HepG2 (cell line): ENCODE results near the gene MED4. TPM values are rescaled to one million over a fixed set of nuclear protein-coding genes. Genes with fewer than 3 reads are reported as not detected.

Experiments used
- DR1 ChIP-seq: sonication (generic); formaldehyde crosslinking; IDR thresholded peaks from 2 replicates; pipeline ENCODE4 v1.8.0; 2021; ENCODE audit warnings: mild to moderate bottlenecking, missing genetic modification reagents, inconsistent platforms
- ELF1 ChIP-seq: sonication (generic); formaldehyde crosslinking; IDR thresholded peaks from 2 replicates; pipeline ENCODE4 v1.4.0; 2020; ENCODE audit warnings: missing genetic modification reagents
- GZF1 ChIP-seq: sonication (generic); formaldehyde crosslinking; IDR thresholded peaks from 2 replicates; pipeline ENCODE4 v1.5.1; 2020; ENCODE audit warnings: mild to moderate bottlenecking, missing genetic modification reagents
- HNF4A ChIP-seq: sonication (generic); formaldehyde crosslinking; IDR thresholded peaks from 2 replicates; pipeline ENCODE4 v1.4.0; 2020; ENCODE audit warnings: missing genetic modification reagents
- IKZF4 ChIP-seq: sonication (generic); formaldehyde crosslinking; IDR thresholded peaks from 2 replicates; pipeline ENCODE4 v1.5.1; 2020; ENCODE audit warnings: borderline replicate concordance, mild to moderate bottlenecking, low read depth, missing genetic modification reagents; ENCODE audit errors: not compliant biosample characterization
- IRF2 ChIP-seq: IDR thresholded peaks from 2 replicates; pipeline ENCODE4 v1.6.1; 2018; ENCODE audit warnings: missing genetic modification reagents, missing compliant biosample characterization
- SNRNP70 ChIP-seq: fragments of 200-400 bp; formaldehyde crosslinking; IDR thresholded peaks from 2 replicates; pipeline ENCODE4 v1.6.1; 2017; ENCODE audit warnings: mild to moderate bottlenecking, low read depth, low read length, moderate library complexity
- TBP ChIP-seq: sonication (generic); formaldehyde crosslinking; IDR thresholded peaks from 2 replicates; pipeline ENCODE4 v1.5.0; 2020; ENCODE audit warnings: missing genetic modification reagents
- THAP11 ChIP-seq: IDR thresholded peaks from 2 replicates; pipeline ENCODE4 v1.6.1; 2016; ENCODE audit warnings: missing biosample characterization, missing genetic modification reagents
- U2AF2 ChIP-seq: fragments of 200-400 bp; formaldehyde crosslinking; IDR thresholded peaks from 2 replicates; pipeline ENCODE4 v1.6.1; 2017; ENCODE audit warnings: low read depth, mild to moderate bottlenecking, low read length
- ZFP37 ChIP-seq: sonication (generic); formaldehyde crosslinking; IDR thresholded peaks from 2 replicates; pipeline ENCODE4 v1.4.0; 2020; ENCODE audit warnings: missing genetic modification reagents, borderline replicate concordance
- ZNF20 ChIP-seq: sonication (generic); formaldehyde crosslinking; IDR thresholded peaks from 2 replicates; pipeline ENCODE4 v1.4.0; 2020; ENCODE audit warnings: mild to moderate bottlenecking, moderate library complexity, missing genetic modification reagents
- ZNF292 ChIP-seq: sonication (generic); formaldehyde crosslinking; IDR thresholded peaks from 2 replicates; pipeline ENCODE4 v1.8.1; 2022; ENCODE audit warnings: mild to moderate bottlenecking, low read depth, missing genetic modification reagents, borderline replicate concordance
- ZNF354B ChIP-seq: sonication (generic); formaldehyde crosslinking; IDR thresholded peaks from 2 replicates; pipeline ENCODE4 v1.8.0; 2022; ENCODE audit warnings: mild to moderate bottlenecking, missing genetic modification reagents
- ZNF569 ChIP-seq: sonication (generic); formaldehyde crosslinking; IDR thresholded peaks from 2 replicates; pipeline ENCODE4 v1.5.0; 2020; ENCODE audit warnings: mild to moderate bottlenecking, missing genetic modification reagents, moderate library complexity, borderline replicate concordance
- ZNF652 ChIP-seq: IDR thresholded peaks from 2 replicates; pipeline ENCODE4 v1.6.1; 2016; ENCODE audit warnings: low read depth, borderline replicate concordance
- ZNF883 ChIP-seq: sonication (generic); formaldehyde crosslinking; IDR thresholded peaks from 2 replicates; pipeline ENCODE4 v1.5.1; 2020; ENCODE audit warnings: mild to moderate bottlenecking, missing genetic modification reagents; ENCODE audit errors: not compliant biosample characterization
- polyA plus RNA-seq, 8 experiments: library from polyadenylated mRNA; depleted of rRNA in 3 of 8; stranded (reverse) in 7 of 8; unstranded in 1 of 8; fragments of >200 nt; fragmentation: Illumina TruSeq in 4 of 8; extraction: Trizol in 4 of 8; gene quantifications; 2 replicates each; pipeline versions ENCODE4 v1.2.1 to v1.2.3, GENCODE V29; 2011 to 2016; ENCODE audit warnings: low read depth in 4 of 8, missing spikeins in 1 of 8, mixed read lengths in 1 of 8; ENCODE audit not compliant: insufficient read depth in 1 of 8
- total RNA-seq, 5 experiments: library from RNA; depleted of rRNA; stranded (reverse); fragments of >200 nt; fragmentation: Illumina TruSeq; extraction: Trizol; gene quantifications; 2 replicates each; pipeline ENCODE4 v1.2.3, GENCODE V29; 2016; ENCODE audit warnings: low read depth in 1 of 5
- TF ChIP-seq, protein P1 (sequence below): sonication (generic); formaldehyde crosslinking; IDR thresholded peaks from 2 replicates; pipeline ENCODE4 v1.4.0; 2020; ENCODE audit warnings: missing genetic modification reagents
- TF ChIP-seq, protein P2 (sequence below): IDR thresholded peaks from 2 replicates; pipeline ENCODE4 v1.6.1; 2012; ENCODE audit warnings: inconsistent platforms
- TF ChIP-seq, protein P3 (sequence below): sonication (generic); formaldehyde crosslinking; IDR thresholded peaks from 2 replicates; pipeline ENCODE4 v1.4.0; 2020; ENCODE audit warnings: missing genetic modification reagents, borderline replicate concordance
- TF ChIP-seq, protein P4 (sequence below): sonication (generic); formaldehyde crosslinking; IDR thresholded peaks from 2 replicates; pipeline ENCODE4 v1.9.0; 2022; ENCODE audit warnings: low read depth, missing genetic modification reagents

MED4 gene
- total and polyA plus RNA-seq, 2 of the 13 experiments (the other 11 are each of a cell fraction or from before 2014, with no cell fraction given), result 49.4 to 57.8 TPM

DNA sequence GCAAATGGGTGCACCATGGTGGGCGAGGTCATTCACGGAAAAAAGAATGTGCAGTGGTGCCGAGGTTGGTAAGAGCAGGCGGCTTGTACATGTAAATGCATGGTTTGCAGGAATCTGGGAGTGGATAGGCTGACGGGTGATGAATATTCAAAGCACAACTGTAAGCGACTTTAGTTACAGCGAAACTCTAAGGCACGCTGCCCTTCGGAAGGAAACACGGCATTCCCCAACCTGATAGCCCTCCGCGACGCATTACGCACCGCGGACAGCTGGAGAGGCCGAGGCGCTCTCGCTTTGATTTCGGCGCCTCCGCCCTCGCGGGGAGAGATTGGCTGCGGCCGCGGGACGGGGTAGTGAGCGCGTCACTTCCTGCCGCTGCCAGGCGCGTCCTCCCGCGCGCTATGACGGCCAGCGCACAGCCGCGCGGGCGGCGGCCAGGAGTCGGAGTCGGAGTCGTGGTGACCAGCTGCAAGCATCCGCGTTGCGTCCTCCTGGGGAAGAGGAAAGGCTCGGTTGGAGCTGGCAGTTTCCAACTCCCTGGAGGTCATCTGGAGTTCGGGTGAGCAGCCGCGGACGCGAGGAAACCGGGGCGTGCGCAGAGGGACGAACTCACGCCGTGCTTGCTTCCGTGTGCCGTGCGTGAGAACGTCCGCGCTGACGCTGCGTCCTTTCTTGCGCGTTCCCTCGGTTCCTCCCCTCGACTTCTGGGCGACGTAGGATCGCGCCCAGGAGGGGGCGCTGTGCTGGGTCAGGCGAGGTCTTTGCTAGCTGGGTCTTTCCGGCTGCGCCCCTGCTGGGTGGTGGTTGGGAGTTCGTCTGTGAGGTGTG is 57.3 kb downstream of the MED4 start, which contains the start of gene NUDT15 (continued):
- TF ChIP-seq, protein P1, sequence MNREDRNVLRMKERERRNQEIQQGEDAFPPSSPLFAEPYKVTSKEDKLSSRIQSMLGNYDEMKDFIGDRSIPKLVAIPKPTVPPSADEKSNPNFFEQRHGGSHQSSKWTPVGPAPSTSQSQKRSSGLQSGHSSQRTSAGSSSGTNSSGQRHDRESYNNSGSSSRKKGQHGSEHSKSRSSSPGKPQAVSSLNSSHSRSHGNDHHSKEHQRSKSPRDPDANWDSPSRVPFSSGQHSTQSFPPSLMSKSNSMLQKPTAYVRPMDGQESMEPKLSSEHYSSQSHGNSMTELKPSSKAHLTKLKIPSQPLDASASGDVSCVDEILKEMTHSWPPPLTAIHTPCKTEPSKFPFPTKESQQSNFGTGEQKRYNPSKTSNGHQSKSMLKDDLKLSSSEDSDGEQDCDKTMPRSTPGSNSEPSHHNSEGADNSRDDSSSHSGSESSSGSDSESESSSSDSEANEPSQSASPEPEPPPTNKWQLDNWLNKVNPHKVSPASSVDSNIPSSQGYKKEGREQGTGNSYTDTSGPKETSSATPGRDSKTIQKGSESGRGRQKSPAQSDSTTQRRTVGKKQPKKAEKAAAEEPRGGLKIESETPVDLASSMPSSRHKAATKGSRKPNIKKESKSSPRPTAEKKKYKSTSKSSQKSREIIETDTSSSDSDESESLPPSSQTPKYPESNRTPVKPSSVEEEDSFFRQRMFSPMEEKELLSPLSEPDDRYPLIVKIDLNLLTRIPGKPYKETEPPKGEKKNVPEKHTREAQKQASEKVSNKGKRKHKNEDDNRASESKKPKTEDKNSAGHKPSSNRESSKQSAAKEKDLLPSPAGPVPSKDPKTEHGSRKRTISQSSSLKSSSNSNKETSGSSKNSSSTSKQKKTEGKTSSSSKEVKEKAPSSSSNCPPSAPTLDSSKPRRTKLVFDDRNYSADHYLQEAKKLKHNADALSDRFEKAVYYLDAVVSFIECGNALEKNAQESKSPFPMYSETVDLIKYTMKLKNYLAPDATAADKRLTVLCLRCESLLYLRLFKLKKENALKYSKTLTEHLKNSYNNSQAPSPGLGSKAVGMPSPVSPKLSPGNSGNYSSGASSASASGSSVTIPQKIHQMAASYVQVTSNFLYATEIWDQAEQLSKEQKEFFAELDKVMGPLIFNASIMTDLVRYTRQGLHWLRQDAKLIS (CRISPR knock-in tag), result 0 out of 2 replicates have a peak, but pooled peaks have one; percentile 52
- TF ChIP-seq IRF2 (CRISPR knock-in tag) (no peak; the same call in 1 of the 2 replicates), TBP (CRISPR knock-in tag) (no peak), ZNF569 (CRISPR knock-in tag) (peak; percentile 84; the same call in 1 of the 2 replicates), U2AF2 (no peak), GZF1 (CRISPR knock-in tag) (peak; percentile 39), ZFP37 (CRISPR knock-in tag) (peak; percentile 60; the same call in 1 of the 2 replicates), DR1 (peak; percentile 76), ZNF883 (CRISPR knock-in tag) (peak; percentile 94), ZNF652 (CRISPR knock-in tag) (no peak), THAP11 (CRISPR knock-in tag) (peak; percentile 88), ELF1 (CRISPR knock-in tag) (peak; percentile 88), ZNF292 (no peak), HNF4A (CRISPR knock-in tag) (peak; percentile 39), ZNF354B (CRISPR knock-in tag) (no peak; the same call in 1 of the 2 replicates), IKZF4 (CRISPR knock-in tag) (peak; percentile 96), SNRNP70 (no peak), ZNF20 (CRISPR knock-in tag) (0 out of 2 replicates have a peak, but pooled peaks have one; percentile 46)
- TF ChIP-seq, protein P2, sequence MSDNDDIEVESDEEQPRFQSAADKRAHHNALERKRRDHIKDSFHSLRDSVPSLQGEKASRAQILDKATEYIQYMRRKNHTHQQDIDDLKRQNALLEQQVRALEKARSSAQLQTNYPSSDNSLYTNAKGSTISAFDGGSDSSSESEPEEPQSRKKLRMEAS, result peak; percentile 95
- TF ChIP-seq, protein P3, sequence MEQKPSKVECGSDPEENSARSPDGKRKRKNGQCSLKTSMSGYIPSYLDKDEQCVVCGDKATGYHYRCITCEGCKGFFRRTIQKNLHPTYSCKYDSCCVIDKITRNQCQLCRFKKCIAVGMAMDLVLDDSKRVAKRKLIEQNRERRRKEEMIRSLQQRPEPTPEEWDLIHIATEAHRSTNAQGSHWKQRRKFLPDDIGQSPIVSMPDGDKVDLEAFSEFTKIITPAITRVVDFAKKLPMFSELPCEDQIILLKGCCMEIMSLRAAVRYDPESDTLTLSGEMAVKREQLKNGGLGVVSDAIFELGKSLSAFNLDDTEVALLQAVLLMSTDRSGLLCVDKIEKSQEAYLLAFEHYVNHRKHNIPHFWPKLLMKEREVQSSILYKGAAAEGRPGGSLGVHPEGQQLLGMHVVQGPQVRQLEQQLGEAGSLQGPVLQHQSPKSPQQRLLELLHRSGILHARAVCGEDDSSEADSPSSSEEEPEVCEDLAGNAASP (CRISPR knock-in tag), result peak; percentile 100
- TF ChIP-seq, protein P4, sequence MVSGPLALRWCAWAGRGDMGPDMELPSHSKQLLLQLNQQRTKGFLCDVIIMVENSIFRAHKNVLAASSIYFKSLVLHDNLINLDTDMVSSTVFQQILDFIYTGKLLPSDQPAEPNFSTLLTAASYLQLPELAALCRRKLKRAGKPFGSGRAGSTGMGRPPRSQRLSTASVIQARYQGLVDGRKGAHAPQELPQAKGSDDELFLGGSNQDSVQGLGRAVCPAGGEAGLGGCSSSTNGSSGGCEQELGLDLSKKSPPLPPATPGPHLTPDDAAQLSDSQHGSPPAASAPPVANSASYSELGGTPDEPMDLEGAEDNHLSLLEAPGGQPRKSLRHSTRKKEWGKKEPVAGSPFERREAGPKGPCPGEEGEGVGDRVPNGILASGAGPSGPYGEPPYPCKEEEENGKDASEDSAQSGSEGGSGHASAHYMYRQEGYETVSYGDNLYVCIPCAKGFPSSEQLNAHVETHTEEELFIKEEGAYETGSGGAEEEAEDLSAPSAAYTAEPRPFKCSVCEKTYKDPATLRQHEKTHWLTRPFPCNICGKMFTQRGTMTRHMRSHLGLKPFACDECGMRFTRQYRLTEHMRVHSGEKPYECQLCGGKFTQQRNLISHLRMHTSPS, result peak; percentile 36; the same call in 1 of the 2 replicates
